Hepatocyte (in vitro differentiated cells): ENCODE measurements around the gene PWP2.
"Not testable (repeated sequence)": the region's sequence is repeated elsewhere in the genome, so short reads cannot be mapped to it uniquely, and the experiment has no call there.

ENCODE experiments used
- CTCF ChIP-seq: fragments of 200-600 bp; sonication (generic); IDR thresholded peaks from 2 replicates; pipeline ENCODE4 v1.5.1; 2016; ENCODE audit warnings: antibody characterized with exemption, mild to moderate bottlenecking; ENCODE audit not compliant: poor library complexity
- EZH2 ChIP-seq: fragments of 200-600 bp; sonication (generic); IDR thresholded peaks from 2 replicates; pipeline ENCODE4 v1.6.1; 2016; ENCODE audit warnings: antibody characterized with exemption, mild to moderate bottlenecking, borderline replicate concordance
- EZH2phosphoT487 ChIP-seq: fragments of 200-600 bp; sonication (generic); IDR thresholded peaks from one replicate; pipeline ENCODE4 v1.6.1; 2018; ENCODE audit warnings: antibody characterized with exemption, mild to moderate bottlenecking, low read depth, moderate library complexity; ENCODE audit not compliant: unreplicated experiment, severe bottlenecking

DNA sequence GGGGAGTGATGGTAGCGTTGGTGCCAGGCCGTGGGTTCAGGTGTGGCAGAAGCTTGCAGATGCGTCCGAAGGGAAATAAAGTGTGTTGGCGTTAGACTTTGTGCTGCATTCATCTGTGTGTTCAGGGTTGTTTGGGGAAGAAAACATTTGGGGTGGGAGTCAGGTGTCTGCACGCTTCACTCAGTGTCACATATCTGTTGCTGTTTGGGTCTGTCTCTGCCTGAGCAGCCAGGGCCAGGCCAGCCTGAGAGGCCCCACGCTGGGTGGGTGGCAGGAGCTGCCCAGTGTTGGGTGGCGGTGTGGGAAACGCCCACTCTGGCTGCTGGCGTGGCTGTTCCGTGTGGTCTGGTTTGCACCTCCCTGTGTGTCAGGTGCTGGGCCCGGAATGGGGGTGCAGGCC, 38.4 kb downstream of the PWP2 start:
- not testable (repeated sequence) for TF ChIP-seq CTCF, EZH2phosphoT487, EZH2
